NCI-H345 treated with DMSO at 0.1 percent for 48 hours (cell line): ENCODE data around the gene OSBPL8.

Experiments
- DNase-seq: peaks from one replicate; lab custom pipeline; 2025; ENCODE audit not compliant: unreplicated experiment; lab: John Stamatoyannopoulos, UW

OSBPL8 gene

GRCh38 chr12:76559400-76560085, at the start of gene OSBPL8:
OSBPL8 (minus strand) TSS chr12:76559771; CDS start chr12:76487551, 72,220 bp downstream.
- peak; percentile 82 for DNase-seq

- DNase-seq: no peak
Observed at GRCh38 chr12:76608070-76608469, 48.5 kb upstream of the OSBPL8 start.

GRCh38 chr12:76595056-76595455, 35.5 kb upstream of the OSBPL8 start:
- no peak for DNase-seq

GRCh38 chr12:76591476-76591875, 31.9 kb upstream of the OSBPL8 start:
- no peak for DNase-seq

GRCh38 chr12:76590131-76590530, 30.6 kb upstream of the OSBPL8 start:
- no peak for DNase-seq

GRCh38 chr12:76588881-76589565, 29.5 kb upstream of the OSBPL8 start:
- DNase-seq: no peak

- DNase-seq: no peak
Observed at GRCh38 chr12:76587428-76588178, 28.0 kb upstream of the OSBPL8 start.

- no peak for DNase-seq
Observed at GRCh38 chr12:76586764-76587395, 27.3 kb upstream of the OSBPL8 start.

- no peak for DNase-seq
Observed at GRCh38 chr12:76583301-76583700, 23.7 kb upstream of the OSBPL8 start.

GRCh38 chr12:76573840-76574373, 14.3 kb upstream of the OSBPL8 start:
- no peak for DNase-seq

- no peak for DNase-seq
Observed at GRCh38 chr12:76571256-76571655, 11.7 kb upstream of the OSBPL8 start.

- no peak for DNase-seq
Observed at GRCh38 chr12:76569685-76570604, 10.4 kb upstream of the OSBPL8 start.

- no peak for DNase-seq
Observed at GRCh38 chr12:76568888-76569551, 9.4 kb upstream of the OSBPL8 start.

GRCh38 chr12:76568130-76568529, 8.6 kb upstream of the OSBPL8 start:
- no peak for DNase-seq

GRCh38 chr12:76563061-76563460, 3.5 kb upstream of the OSBPL8 start:
- no peak for DNase-seq

GRCh38 chr12:76562130-76562529, 2.6 kb upstream of the OSBPL8 start:
- DNase-seq: no peak

- DNase-seq: no peak
Observed at GRCh38 chr12:76560086-76560491, 518 bp upstream of the OSBPL8 start.

- peak; percentile 28 for DNase-seq
Observed at GRCh38 chr12:76558684-76559399, 729 bp downstream of the OSBPL8 start.

GRCh38 chr12:76556368-76556767, 3.2 kb downstream of the OSBPL8 start:
- DNase-seq: no peak
